NCI-H2227 (cell line): ENCODE results near the gene RAB1B.

Experiments
- DNase-seq: peaks from one replicate; lab custom pipeline; 2025; ENCODE audit not compliant: unreplicated experiment; lab: John Stamatoyannopoulos, UW

The RAB1B gene

GRCh38 chr11:66268244-66268951, at the start of gene RAB1B:
TSS of gene RAB1B (plus strand) at chr11:66268639. CDS start at chr11:66268680, 41 bp downstream.
- DNase-seq: peak; percentile 100

GRCh38 chr11:66218846-66219620, 49.4 kb upstream of the RAB1B start:
- DNase-seq: no peak

GRCh38 chr11:66219846-66220565, 48.4 kb upstream of the RAB1B start:
- no peak for DNase-seq

GRCh38 chr11:66220566-66220935, 47.9 kb upstream of the RAB1B start:
- DNase-seq: no peak

GRCh38 chr11:66221012-66221411, 47.4 kb upstream of the RAB1B start:
- DNase-seq: no peak

- no peak for DNase-seq
These were observed 46.7 kb upstream of the RAB1B start for GRCh38 chr11:66221726-66222236.

- DNase-seq: peak; percentile 96
These were observed 45.9 kb upstream of the RAB1B start for GRCh38 chr11:66222358-66223149.

GRCh38 chr11:66224226-66224855, 44.1 kb upstream of the RAB1B start:
- no peak for DNase-seq

GRCh38 chr11:66225066-66225465, 43.4 kb upstream of the RAB1B start:
- DNase-seq: peak; percentile 41

- no peak for DNase-seq
These were observed 42.3 kb upstream of the RAB1B start for GRCh38 chr11:66226101-66226500.

- no peak for DNase-seq
These were observed 40.7 kb upstream of the RAB1B start for GRCh38 chr11:66227700-66228099.

GRCh38 chr11:66228521-66228920, 39.9 kb upstream of the RAB1B start:
- no peak for DNase-seq

GRCh38 chr11:66230156-66230555, 38.3 kb upstream of the RAB1B start:
- no peak for DNase-seq

- no peak for DNase-seq
These were observed 37.5 kb upstream of the RAB1B start for GRCh38 chr11:66230978-66231377.

GRCh38 chr11:66231561-66231960, 36.9 kb upstream of the RAB1B start:
- peak; percentile 54 for DNase-seq

- no peak for DNase-seq
These were observed 35.7 kb upstream of the RAB1B start for GRCh38 chr11:66232769-66233168.

- no peak for DNase-seq
These were observed 35.1 kb upstream of the RAB1B start for GRCh38 chr11:66233301-66233700.

- DNase-seq: no peak
These were observed 33.3 kb upstream of the RAB1B start for GRCh38 chr11:66235141-66235540.

- DNase-seq: no peak
These were observed 30.6 kb upstream of the RAB1B start for GRCh38 chr11:66237867-66238266.

GRCh38 chr11:66238786-66239413, 29.5 kb upstream of the RAB1B start:
- no peak for DNase-seq
